ENCODE data around the gene FMN2.

The FMN2 gene

DNA sequence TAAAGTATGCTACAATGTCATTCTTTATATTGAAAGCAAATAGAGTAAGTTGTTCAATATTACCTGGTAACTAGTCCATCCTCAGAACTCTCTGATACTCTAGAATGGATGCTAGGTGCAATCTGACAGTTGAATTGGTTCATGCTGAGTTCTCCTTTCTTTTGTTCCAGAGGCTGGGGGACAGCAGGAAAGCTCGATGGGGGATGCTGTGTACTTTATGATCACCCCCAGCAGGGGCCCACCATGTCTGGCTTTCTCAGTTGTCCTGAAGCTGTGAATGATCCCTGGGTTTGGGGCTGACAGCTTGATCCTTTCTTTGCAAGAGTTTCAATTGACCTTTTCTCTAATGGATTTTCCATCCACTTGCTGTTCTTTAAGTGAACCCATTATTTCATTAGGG, 22.5 kb downstream of the FMN2 start:
- no peaks in the 10 kb centered on the region for H3K36me3 ChIP-seq (ENCODE audit: control insufficient read depth, insufficient read depth, low read length)
- no peak overlapping the region for H3K4me3 ChIP-seq (ENCODE audit: low read depth, low read length)
- no peak overlapping the region for H2AFZ ChIP-seq
- peaks cover 11% of the 10 kb centered on the region for H3K79me2 ChIP-seq
- H3K9ac ChIP-seq = no peak overlapping the region
- no peak overlapping the region for H3K4me2 ChIP-seq (ENCODE audit: low read length)
- no peak overlapping the region for H3K27ac ChIP-seq
- H3K4me1 ChIP-seq = peaks cover 2% of the 10 kb centered on the region
- TF ChIP-seq, protein P1, sequence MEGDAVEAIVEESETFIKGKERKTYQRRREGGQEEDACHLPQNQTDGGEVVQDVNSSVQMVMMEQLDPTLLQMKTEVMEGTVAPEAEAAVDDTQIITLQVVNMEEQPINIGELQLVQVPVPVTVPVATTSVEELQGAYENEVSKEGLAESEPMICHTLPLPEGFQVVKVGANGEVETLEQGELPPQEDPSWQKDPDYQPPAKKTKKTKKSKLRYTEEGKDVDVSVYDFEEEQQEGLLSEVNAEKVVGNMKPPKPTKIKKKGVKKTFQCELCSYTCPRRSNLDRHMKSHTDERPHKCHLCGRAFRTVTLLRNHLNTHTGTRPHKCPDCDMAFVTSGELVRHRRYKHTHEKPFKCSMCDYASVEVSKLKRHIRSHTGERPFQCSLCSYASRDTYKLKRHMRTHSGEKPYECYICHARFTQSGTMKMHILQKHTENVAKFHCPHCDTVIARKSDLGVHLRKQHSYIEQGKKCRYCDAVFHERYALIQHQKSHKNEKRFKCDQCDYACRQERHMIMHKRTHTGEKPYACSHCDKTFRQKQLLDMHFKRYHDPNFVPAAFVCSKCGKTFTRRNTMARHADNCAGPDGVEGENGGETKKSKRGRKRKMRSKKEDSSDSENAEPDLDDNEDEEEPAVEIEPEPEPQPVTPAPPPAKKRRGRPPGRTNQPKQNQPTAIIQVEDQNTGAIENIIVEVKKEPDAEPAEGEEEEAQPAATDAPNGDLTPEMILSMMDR (IDR thresholded peaks at IDR 0.05) = no peak
- no peaks in the 10 kb centered on the region for H3K9me3 ChIP-seq (ENCODE audit: control insufficient read depth, low read length)
- H3K27me3 ChIP-seq (ENCODE audit: control insufficient read depth, insufficient read depth, low read length) = no peaks in the 10 kb centered on the region

DNA sequence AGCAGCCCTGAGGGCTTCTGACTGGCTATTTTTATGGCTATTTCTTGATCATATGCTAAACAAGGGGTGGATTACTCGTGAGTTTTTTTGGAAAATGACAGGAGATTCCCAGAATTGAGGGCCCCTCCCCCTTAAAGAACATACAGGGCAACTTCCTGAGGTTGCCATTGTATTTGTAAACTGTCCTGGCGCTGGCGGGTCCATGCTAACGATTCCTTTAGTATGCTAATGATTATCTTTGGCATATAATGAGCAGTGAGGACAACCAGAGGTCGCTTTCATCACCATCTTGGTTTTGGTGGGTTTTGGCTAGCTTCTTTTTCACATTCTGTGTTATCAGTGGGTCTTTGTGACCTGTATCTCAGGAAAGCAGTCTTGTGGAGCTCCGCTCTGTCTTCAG, 24.1 kb downstream of the FMN2 start:
- Histone ChIP-seq H3K9me3 (ENCODE audit: control insufficient read depth, low read length) (no peaks in the 10 kb centered on the region), H3K4me3 (ENCODE audit: low read depth, low read length) (no peak overlapping the region), H3K4me1 (peaks cover 2% of the 10 kb centered on the region), H3K9ac (no peak overlapping the region), H3K4me2 (ENCODE audit: low read length) (no peak overlapping the region), H3K79me2 (peaks cover 11% of the 10 kb centered on the region), H3K36me3 (ENCODE audit: control insufficient read depth, insufficient read depth, low read length) (no peaks in the 10 kb centered on the region), H2AFZ (no peak overlapping the region), H3K27ac (no peak overlapping the region), H3K27me3 (ENCODE audit: control insufficient read depth, insufficient read depth, low read length) (no peaks in the 10 kb centered on the region)
- TF ChIP-seq, protein P1 (IDR thresholded peaks at IDR 0.05) = no peak

DNA sequence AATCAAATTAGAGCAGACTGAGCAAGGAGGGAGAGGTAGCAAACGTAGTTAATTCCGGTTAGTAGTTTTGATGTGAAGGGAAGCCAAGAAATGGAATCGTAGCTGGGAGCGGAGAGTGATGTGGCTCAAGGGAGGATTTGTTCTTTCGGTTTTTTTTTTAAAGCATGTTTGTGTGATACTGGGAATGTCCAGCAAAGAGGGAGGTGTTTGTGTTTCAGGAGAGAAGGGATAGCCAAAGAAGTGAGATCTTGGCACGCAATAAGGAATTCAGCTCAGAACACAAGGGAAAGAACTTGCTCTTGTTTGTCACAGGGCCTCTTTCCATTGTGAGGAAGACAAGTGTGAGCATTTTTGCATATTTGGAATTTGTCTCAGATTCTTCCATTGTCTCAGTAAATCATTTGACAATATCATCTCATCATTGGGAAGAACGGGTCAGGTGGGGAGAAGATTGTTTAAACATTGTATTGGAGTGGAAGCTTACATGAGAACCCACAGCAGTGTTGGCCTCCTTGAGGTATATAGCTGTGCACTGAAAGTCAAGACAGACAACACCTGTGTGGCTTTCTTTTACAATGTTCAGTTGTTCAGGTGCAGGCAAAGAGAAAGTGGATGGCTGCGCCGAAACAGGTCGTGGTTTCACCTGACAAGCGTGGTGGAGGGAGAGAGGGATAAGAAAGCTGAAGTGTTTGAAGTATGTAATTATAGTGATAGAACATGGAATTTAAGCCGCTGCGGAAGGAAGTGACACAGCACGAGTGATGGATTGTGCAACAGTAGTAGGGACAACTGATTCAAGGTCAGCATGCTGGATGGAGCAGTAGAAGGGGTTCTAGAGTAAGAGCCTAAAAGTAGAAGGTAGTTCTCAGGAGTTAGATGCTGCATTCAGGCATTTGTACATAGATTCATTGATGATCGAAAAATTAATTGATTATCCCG, 25.4 kb downstream of the FMN2 start:
- Histone ChIP-seq H2AFZ (no peak overlapping the region), H3K4me2 (ENCODE audit: low read length) (peak overlapping the region; percentile 38), H3K27me3 (ENCODE audit: control insufficient read depth, insufficient read depth, low read length) (no peaks in the 10 kb centered on the region), H3K36me3 (ENCODE audit: control insufficient read depth, insufficient read depth, low read length) (no peaks in the 10 kb centered on the region), H3K79me2 (peaks cover 6% of the 10 kb centered on the region), H3K9me3 (ENCODE audit: control insufficient read depth, low read length) (no peaks in the 10 kb centered on the region), H3K27ac (no peak overlapping the region), H3K4me1 (peaks cover 2% of the 10 kb centered on the region), H3K9ac (no peak overlapping the region), H3K4me3 (ENCODE audit: low read depth, low read length) (peak overlapping the region; percentile 37)
- TF ChIP-seq, protein P1 (IDR thresholded peaks at IDR 0.05) = no peak

DNA sequence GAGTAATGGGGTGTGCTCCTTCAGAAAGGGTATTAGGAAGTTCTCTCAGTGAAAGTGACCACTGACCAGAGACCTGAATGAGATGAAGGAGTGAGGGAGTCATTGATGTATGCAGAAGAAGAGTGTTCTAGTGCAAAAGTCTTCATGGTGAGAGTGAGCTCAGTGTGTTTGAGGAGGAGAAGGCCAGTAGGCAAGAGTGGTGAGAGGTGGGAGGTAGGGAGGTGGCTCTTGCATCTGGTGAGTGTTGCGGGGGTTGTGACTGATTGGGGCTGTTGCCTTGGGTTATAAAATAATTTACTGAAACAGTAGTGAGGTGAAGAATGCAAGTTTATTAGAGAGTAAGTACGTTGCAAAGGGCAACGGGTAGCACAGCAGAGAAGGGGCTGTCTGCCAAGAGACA, 26.2 kb downstream of the FMN2 start:
- no peaks in the 10 kb centered on the region for H3K27me3 ChIP-seq (ENCODE audit: control insufficient read depth, insufficient read depth, low read length)
- H3K4me2 ChIP-seq (ENCODE audit: low read length) = no peak overlapping the region
- TF ChIP-seq, protein P1 (IDR thresholded peaks at IDR 0.05) = no peak
- H3K4me1 ChIP-seq = no peaks in the 10 kb centered on the region
- H3K36me3 ChIP-seq (ENCODE audit: control insufficient read depth, insufficient read depth, low read length) = no peaks in the 10 kb centered on the region
- H3K27ac ChIP-seq = no peak overlapping the region
- no peak overlapping the region for H3K9ac ChIP-seq
- no peak overlapping the region for H3K4me3 ChIP-seq (ENCODE audit: low read depth, low read length)
- peaks cover 6% of the 10 kb centered on the region for H3K79me2 ChIP-seq
- H2AFZ ChIP-seq = no peak overlapping the region
- H3K9me3 ChIP-seq (ENCODE audit: control insufficient read depth, low read length) = no peaks in the 10 kb centered on the region
